ENCODE measurements around the gene PCK2. TPM values are rescaled to one million over a fixed set of nuclear protein-coding genes. Genes with fewer than 3 reads are reported as not detected.

PCK2 gene
- total RNA-seq, 6 experiments from 2014 or later: 19.9 to 27.6 (median 24.0) TPM

DNA sequence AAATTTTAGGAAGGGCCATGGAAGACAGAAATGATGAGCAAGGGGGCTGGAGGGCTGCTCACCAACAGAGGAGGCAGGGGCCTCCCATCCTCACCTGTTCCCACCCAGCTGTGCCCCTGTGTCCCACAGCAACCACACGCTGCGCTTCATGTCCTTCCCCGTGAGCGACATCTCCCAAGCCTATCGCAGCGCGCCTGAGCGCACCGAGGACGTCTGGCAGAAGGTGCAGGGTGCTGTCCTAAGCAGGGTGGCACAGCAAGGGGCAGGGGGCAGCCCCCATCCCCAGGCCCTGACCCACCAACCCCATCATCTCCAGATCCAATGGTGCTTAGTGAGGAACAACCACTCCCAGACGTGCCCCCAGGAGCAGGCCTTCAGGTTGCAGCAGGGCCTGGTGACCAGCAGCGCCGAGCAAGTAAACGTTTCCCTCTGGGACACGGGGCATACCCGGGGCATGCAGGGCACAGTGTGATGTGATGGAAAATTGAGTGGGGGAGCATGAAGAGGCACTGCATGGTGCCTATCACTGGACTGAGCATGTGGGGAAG lies 34.2 kb upstream of the PCK2 start:
- no peaks in the 10 kb centered on the region for H3K9me3 Mint-ChIP-seq
- no peaks in the 10 kb centered on the region for H3K4me1 Mint-ChIP-seq (ENCODE audit: low read depth)
- H3K27me3 Mint-ChIP-seq (ENCODE audit: insufficient read depth): peaks cover 40% of the 10 kb centered on the region
- no peak overlapping the region for H3K4me3 Mint-ChIP-seq
- H3K27ac Mint-ChIP-seq: no peak overlapping the region
- TF ChIP-seq, protein P1, sequence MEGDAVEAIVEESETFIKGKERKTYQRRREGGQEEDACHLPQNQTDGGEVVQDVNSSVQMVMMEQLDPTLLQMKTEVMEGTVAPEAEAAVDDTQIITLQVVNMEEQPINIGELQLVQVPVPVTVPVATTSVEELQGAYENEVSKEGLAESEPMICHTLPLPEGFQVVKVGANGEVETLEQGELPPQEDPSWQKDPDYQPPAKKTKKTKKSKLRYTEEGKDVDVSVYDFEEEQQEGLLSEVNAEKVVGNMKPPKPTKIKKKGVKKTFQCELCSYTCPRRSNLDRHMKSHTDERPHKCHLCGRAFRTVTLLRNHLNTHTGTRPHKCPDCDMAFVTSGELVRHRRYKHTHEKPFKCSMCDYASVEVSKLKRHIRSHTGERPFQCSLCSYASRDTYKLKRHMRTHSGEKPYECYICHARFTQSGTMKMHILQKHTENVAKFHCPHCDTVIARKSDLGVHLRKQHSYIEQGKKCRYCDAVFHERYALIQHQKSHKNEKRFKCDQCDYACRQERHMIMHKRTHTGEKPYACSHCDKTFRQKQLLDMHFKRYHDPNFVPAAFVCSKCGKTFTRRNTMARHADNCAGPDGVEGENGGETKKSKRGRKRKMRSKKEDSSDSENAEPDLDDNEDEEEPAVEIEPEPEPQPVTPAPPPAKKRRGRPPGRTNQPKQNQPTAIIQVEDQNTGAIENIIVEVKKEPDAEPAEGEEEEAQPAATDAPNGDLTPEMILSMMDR (IDR thresholded peaks at IDR 0.05): no peak
- H3K36me3 Mint-ChIP-seq (ENCODE audit: low read depth): no peaks in the 10 kb centered on the region
- DNase-seq: no peak

DNA sequence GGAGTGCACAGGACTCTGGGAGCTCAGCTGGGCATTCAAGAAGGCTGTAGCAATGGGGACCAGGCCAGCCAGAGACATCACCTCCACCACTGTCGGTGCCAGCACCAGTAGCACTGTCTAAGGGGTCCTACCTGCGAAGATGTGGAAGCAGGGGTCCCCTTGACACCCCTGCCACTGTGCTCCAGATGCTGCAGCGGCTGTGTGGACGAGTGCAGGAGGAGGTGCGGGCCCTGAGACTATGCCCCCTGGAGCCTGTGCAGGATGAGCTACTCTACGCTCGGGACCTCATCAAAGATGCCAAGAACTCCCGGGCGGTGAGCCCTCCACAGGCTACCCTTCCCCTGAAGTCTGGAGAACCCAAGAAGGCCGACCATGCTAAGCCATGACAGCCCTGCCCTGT lies 33.7 kb upstream of the PCK2 start:
- H3K4me1 Mint-ChIP-seq (ENCODE audit: low read depth): no peaks in the 10 kb centered on the region

DNA sequence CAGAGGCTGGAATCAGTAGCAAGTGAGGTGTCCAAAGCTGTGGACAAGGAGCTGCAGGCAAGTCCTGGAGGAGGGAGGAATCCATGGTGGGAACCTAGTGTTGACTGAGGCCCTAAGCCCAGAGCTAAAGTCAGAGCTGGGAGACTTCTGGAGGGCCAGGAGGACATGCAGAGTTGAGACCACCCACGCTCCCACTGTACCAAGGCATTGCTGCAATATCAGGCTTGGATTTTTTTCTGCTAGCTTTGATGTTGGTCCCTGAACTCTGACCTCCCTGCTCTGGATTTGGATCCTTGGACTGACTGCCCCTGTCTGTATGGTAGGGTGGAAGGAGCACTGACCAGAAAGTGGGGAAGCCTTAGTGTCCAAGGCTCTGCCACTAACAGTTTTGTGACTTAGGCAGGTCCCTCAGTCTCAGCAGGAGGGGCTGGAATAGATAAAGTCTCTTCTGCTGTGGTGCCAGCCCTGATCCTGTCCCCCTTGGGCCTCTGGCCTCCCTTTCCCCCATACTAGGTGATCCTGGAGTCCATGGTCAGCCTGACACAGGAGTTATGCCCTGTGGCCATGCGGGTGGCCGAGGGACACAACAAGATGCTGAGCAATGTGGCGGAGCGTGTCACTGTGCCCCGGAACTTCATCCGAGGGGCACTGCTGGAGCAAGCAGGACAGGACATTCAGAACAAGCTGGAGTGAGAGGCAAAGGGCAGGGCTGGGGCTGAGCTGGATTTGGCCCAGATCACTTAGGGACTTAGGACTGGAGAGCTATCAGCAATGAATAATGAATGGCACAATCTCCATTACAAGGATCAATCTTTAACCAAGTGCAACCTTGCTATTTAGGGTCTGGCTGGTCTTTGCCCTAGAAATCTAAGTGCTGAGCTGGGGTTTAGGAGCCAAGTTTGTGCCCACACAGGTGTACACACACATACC lies 32.9 kb upstream of the PCK2 start:
- H3K4me1 Mint-ChIP-seq (ENCODE audit: low read depth): no peaks in the 10 kb centered on the region

More for the DNA sequence above, 33.7 kb upstream of the PCK2 start:
- Mint-ChIP-seq H3K27ac (no peak overlapping the region), H3K27me3 (ENCODE audit: insufficient read depth) (peaks cover 38% of the 10 kb centered on the region), H3K4me3 (no peak overlapping the region), H3K9me3 (no peaks in the 10 kb centered on the region), H3K36me3 (ENCODE audit: low read depth) (no peaks in the 10 kb centered on the region)
- no peak for DNase-seq
- TF ChIP-seq, protein P1 (IDR thresholded peaks at IDR 0.05): no peak

DNA sequence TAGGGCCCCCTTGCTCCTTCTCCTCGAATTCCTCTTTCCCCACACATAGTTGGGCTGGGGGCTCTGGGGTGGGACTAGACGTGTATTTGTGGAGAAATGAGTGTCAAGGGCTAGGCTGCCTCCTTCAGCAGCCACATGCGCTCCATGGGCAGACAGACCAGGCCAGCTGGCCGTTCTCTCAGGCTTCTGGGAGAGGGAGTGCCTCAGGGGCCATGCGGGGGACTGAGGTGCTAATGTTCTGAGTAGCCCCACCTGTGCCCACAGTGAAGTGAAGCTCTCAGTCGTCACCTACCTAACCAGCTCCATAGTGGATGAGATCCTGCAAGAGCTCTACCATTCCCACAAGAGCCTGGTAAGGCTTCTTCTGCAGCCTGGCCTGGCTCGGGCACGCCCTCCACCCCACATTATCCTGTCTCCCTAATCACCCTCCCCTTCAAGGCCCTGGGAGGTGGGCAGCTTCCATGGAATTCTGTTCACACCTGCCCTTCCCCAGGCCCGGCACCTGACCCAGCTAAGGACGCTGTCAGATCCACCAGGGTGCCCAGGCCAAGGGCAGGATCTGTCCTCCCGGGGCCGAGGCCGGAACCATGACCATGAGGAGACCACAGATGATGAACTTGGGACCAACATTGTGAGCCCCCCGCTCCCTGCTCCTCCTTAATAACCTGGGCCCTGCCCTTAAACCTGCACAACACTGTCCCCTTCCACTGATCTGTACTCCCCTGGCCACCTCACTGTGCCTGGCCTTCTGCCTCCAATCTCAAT lies 31.7 kb upstream of the PCK2 start:
- H3K27me3 Mint-ChIP-seq (ENCODE audit: insufficient read depth): peaks cover 36% of the 10 kb centered on the region
- H3K4me1 Mint-ChIP-seq (ENCODE audit: low read depth): no peaks in the 10 kb centered on the region
- H3K36me3 Mint-ChIP-seq (ENCODE audit: low read depth): no peaks in the 10 kb centered on the region
- no peaks in the 10 kb centered on the region for H3K9me3 Mint-ChIP-seq
- TF ChIP-seq, protein P1 (IDR thresholded peaks at IDR 0.05): no peak
- no peak overlapping the region for H3K27ac Mint-ChIP-seq
- no peak for DNase-seq
- no peak overlapping the region for H3K4me3 Mint-ChIP-seq

More for the DNA sequence above, 32.9 kb upstream of the PCK2 start:
- Mint-ChIP-seq H3K9me3 (no peaks in the 10 kb centered on the region), H3K4me3 (no peak overlapping the region), H3K27ac (no peak overlapping the region), H3K36me3 (ENCODE audit: low read depth) (no peaks in the 10 kb centered on the region), H3K27me3 (ENCODE audit: insufficient read depth) (peaks cover 35% of the 10 kb centered on the region)
- no peak for DNase-seq
- TF ChIP-seq, protein P1 (IDR thresholded peaks at IDR 0.05): no peak

DNA sequence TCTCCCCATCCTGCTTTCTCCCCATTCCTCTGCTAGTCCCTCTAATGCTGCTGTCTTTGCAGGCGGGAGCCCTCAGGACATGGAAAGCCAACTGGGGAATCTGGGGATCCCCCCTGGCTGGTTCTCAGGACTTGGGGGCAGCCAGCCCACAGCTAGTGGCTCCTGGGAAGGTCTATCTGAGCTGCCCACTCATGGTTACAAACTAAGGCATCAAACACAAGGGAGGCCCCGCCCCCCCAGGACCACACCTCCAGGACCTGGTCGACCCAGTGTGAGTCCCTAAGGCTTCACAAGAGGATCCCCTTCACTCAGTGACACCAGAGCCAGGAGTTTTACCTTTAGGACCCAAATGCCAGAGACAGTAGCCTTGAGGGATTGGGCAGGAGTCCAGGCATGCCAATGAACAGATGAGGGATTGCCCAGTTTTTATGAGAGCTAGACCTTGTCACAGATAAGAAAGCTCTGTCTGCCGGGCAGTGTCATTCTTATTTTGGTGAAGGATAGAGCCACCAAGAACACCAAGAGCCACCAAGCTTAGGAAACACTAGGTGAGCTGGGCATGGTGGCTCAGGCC lies 30.8 kb upstream of the PCK2 start:
- Mint-ChIP-seq H3K4me1 (ENCODE audit: low read depth) (no peaks in the 10 kb centered on the region), H3K36me3 (ENCODE audit: low read depth) (no peaks in the 10 kb centered on the region), H3K27ac (no peak overlapping the region), H3K4me3 (no peak overlapping the region), H3K27me3 (ENCODE audit: insufficient read depth) (peaks cover 43% of the 10 kb centered on the region), H3K9me3 (no peaks in the 10 kb centered on the region)
- no peak for DNase-seq
- TF ChIP-seq, protein P1 (IDR thresholded peaks at IDR 0.05): no peak
